NB4 (cell line): Measurements from ENCODE around the gene ZEB2.
"Not testable (repeated sequence)": the region's sequence is repeated elsewhere in the genome, so short reads cannot be mapped to it uniquely, and the experiment has no call there.

Experiments used
- DNase-seq: peaks from one replicate; pipeline ENCODE4 v3.0.0; 2010; ENCODE audit warnings: low read depth
- H3K4me3 ChIP-seq: one replicate; pipeline ENCODE4 v1.5.1; 2011; ENCODE audit warnings: mild to moderate bottlenecking, low read depth, low read length, moderate library complexity
- MYC ChIP-seq: IDR thresholded peaks from 2 replicates; pipeline ENCODE4 v1.6.1; 2011; ENCODE audit warnings: low read depth, low read length
- POLR2A ChIP-seq: IDR thresholded peaks from 2 replicates; pipeline ENCODE4 v1.6.1; 2011; ENCODE audit warnings: mild to moderate bottlenecking; ENCODE audit not compliant: insufficient read length; ENCODE audit errors: extremely low read depth
- TF ChIP-seq, protein P1 (sequence below): IDR thresholded peaks from one replicate; pipeline ENCODE4 v1.5.1; 2012; ENCODE audit warnings: low read depth, low read length
- TF ChIP-seq, protein P2 (sequence below): IDR thresholded peaks from 2 replicates; pipeline ENCODE4 v1.6.1; 2011; ENCODE audit warnings: low read depth, low read length

Gene ZEB2

DNA sequence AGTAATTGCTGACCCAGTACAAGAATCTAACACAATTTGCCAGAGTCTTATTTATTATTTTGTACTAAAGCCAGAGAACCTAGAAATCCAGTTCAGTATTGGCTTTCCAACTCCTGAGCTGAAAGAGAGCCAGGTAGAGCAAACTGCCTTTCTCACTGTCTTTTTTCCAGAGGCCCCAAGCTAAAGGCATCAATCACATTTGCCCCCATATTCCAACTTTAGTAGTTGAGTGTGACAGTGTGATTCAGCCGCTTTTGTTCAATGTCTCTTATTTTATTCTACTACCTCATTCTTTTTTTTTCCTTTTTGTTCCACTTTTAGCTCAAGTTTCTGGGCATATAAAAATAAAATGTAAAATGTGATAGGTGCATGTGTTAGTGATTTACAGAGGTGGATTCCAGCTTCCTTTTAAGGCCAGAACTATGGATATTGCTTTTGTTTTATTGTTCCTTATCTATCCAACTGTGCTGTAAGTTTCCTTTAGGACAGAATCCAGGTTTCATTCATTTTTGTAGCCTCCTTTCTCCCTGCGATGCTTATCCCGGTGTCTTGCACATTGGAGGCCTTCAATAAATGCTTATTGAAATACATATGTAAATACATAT is 153.0 kb downstream of the ZEB2 start:
- DNase-seq: no peak
- H3K4me3 ChIP-seq: no peak overlapping the region
- TF ChIP-seq, protein P1, sequence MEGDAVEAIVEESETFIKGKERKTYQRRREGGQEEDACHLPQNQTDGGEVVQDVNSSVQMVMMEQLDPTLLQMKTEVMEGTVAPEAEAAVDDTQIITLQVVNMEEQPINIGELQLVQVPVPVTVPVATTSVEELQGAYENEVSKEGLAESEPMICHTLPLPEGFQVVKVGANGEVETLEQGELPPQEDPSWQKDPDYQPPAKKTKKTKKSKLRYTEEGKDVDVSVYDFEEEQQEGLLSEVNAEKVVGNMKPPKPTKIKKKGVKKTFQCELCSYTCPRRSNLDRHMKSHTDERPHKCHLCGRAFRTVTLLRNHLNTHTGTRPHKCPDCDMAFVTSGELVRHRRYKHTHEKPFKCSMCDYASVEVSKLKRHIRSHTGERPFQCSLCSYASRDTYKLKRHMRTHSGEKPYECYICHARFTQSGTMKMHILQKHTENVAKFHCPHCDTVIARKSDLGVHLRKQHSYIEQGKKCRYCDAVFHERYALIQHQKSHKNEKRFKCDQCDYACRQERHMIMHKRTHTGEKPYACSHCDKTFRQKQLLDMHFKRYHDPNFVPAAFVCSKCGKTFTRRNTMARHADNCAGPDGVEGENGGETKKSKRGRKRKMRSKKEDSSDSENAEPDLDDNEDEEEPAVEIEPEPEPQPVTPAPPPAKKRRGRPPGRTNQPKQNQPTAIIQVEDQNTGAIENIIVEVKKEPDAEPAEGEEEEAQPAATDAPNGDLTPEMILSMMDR: no peak
- TF ChIP-seq POLR2A (no peak), MYC (no peak)
- TF ChIP-seq, protein P2, sequence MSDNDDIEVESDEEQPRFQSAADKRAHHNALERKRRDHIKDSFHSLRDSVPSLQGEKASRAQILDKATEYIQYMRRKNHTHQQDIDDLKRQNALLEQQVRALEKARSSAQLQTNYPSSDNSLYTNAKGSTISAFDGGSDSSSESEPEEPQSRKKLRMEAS: no peak

DNA sequence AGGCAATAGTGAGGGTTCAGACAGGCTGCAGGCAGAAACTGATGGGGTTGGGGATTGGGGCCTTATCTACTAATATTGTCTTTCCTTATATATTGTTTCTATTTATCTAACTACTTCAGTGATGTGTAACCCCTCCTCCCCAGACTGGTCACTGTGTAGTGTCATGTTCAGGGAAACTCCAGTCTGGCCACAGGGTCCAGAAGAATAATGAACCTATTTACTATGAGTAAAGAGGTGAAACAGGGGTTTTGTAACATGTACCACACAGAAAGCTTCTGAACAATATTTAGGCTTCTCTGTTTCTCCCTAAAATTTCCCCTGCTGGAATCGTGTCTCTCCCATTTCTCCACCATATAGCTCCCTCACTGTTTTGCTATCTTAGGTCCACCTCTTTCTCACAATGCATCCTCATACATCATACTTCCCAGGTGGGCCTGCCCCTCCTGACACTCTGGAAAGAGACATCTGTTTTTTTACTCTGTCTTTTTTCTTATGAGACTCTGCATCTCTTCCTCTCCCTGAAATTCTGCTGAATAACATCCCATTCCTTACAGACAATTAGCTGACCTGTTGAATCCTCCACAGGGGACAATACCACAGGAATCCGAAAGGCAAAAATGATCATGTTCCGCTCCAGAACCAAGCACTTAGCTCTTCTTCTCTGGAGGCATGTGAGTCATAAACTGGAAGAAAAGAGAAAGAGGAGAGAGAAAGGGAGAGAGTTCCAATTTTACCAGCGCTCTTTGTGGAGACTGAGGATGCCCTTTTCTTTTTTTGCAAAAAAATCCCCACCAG is 154.8 kb downstream of the ZEB2 start:
- no peak for DNase-seq
- TF ChIP-seq, protein P1: no peak
- TF ChIP-seq, protein P2: no peak
- TF ChIP-seq MYC (no peak), POLR2A (no peak)
- no peak overlapping the region for H3K4me3 ChIP-seq

DNA sequence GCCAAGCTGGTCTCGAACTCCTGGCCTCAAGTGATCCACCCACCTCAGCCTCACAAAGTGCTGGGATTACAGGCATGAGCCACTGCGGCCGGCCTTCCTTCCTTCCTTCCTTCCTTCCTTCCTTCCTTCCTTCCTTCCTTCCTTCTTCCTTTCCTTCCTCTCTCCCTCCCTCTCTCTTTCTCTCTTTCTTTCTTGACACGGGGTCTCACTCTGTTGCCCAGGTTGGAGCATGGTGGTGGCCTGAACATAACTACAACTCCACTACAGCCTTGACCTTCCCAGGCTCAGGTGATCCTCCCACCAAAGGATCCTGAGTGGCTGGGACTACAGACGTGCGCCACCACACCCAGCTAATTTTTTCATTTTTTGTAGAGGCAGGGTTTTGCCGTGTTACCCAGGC is 155.7 kb downstream of the ZEB2 start:
- DNase-seq, H3K4me3 ChIP-seq: not testable (repeated sequence)

DNA sequence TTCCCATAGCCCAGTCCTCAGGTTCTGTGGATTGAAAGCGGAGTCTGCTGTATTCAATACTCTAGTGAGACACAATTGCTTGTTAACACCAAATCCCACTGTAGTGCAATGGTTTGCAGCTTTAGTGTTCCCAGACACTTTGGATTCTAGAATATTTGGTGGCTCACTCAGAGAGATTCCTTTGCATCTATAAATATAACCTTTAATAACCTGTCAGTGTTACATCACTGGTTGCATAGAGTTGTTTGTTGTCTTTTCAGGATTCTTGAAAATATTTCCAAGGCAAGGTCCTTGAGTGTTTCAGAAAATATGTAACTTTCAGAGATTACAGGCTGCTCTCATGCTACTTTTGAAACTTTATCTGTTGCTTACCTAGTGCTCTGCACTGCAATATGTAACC is 157.5 kb downstream of the ZEB2 start:
- H3K4me3 ChIP-seq: no peak overlapping the region
- DNase-seq: no peak
- TF ChIP-seq, protein P2: no peak
- TF ChIP-seq, protein P1: no peak
- TF ChIP-seq POLR2A (no peak), MYC (no peak)

DNA sequence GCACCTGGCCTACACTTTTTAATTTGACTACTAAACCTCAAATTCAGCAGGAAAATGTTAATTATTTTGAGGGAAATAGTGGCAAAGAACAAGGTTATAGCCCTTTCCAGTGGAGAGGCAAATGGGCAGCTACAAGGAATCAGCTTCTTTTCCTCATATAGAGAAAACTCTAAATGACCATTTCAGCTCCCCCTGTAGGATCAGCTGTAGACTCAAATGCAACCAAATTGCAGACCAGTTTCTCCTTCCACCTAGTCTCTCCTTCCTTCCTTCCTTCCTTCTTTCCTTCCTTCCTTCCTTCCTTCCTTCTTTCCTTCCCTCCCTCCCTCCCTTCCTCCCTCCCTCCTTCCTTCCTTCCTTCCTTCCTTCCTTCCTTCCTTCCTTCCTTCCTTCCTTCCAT is 158.2 kb downstream of the ZEB2 start:
- DNase-seq: no peak

DNA sequence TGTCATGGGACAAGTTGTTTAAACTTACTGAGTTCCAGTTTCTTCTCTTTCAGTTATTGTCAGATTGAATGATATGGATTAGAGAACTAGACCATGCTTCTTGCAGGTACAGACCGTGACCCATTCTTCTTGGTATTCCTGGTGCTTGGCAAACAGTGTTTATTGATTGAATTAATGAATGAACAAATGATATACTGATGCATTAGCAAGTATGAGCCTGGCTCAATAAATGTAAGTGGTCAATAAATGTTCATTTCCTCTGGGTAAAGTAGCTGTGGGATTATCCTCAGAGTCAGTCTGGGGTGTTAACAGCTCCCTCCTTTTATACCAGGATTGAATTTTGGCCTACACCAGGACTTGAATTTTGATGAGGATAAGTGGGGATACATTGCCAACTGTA is 160.2 kb downstream of the ZEB2 start:
- no peak overlapping the region for H3K4me3 ChIP-seq
- DNase-seq: no peak
- TF ChIP-seq POLR2A: no peak
- TF ChIP-seq, protein P1: no peak
- no peak for TF ChIP-seq MYC
- TF ChIP-seq, protein P2: no peak

More for the DNA sequence above, 158.2 kb downstream of the ZEB2 start:
- TF ChIP-seq, protein P1: no peak
- no peak for TF ChIP-seq MYC
- TF ChIP-seq POLR2A: no peak
- TF ChIP-seq, protein P2: no peak
- H3K4me3 ChIP-seq: no peak overlapping the region
